Measurements from ENCODE around the gene COL5A1.

COL5A1 gene

DNA sequence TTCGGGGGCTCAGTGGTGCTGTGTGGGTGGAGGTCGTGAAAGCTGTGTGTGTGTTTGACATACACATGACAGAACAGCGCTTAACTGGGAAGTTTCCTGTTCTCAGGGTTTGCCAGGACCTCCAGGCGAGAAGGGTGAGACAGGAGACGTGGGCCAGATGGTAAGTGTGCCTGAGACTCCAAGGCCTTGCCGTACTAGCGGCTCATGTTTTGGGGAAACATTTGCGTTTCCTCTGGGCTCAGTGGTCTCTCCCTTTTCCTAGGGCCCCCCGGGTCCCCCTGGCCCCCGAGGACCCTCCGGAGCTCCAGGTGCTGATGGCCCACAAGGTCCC is 170.7 kb downstream of the COL5A1 start:
- H3K27ac ChIP-seq = no peak overlapping the region
- H3K4me2 ChIP-seq (ENCODE audit: low read length) = no peak overlapping the region
- no peaks in the 10 kb centered on the region for H3K4me1 ChIP-seq
- H3K36me3 ChIP-seq (ENCODE audit: control insufficient read depth, insufficient read depth, low read length) = no peaks in the 10 kb centered on the region
- no peak overlapping the region for H3K4me3 ChIP-seq (ENCODE audit: low read depth, low read length)
- H3K9ac ChIP-seq = no peak overlapping the region
- no peak overlapping the region for H2AFZ ChIP-seq
- TF ChIP-seq, protein P1, sequence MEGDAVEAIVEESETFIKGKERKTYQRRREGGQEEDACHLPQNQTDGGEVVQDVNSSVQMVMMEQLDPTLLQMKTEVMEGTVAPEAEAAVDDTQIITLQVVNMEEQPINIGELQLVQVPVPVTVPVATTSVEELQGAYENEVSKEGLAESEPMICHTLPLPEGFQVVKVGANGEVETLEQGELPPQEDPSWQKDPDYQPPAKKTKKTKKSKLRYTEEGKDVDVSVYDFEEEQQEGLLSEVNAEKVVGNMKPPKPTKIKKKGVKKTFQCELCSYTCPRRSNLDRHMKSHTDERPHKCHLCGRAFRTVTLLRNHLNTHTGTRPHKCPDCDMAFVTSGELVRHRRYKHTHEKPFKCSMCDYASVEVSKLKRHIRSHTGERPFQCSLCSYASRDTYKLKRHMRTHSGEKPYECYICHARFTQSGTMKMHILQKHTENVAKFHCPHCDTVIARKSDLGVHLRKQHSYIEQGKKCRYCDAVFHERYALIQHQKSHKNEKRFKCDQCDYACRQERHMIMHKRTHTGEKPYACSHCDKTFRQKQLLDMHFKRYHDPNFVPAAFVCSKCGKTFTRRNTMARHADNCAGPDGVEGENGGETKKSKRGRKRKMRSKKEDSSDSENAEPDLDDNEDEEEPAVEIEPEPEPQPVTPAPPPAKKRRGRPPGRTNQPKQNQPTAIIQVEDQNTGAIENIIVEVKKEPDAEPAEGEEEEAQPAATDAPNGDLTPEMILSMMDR (IDR thresholded peaks at IDR 0.05) = no peak
- no peaks in the 10 kb centered on the region for H3K79me2 ChIP-seq
- no peaks in the 10 kb centered on the region for H3K27me3 ChIP-seq (ENCODE audit: control insufficient read depth, insufficient read depth, low read length)
- H3K9me3 ChIP-seq (ENCODE audit: control insufficient read depth, low read length) = no peaks in the 10 kb centered on the region

DNA sequence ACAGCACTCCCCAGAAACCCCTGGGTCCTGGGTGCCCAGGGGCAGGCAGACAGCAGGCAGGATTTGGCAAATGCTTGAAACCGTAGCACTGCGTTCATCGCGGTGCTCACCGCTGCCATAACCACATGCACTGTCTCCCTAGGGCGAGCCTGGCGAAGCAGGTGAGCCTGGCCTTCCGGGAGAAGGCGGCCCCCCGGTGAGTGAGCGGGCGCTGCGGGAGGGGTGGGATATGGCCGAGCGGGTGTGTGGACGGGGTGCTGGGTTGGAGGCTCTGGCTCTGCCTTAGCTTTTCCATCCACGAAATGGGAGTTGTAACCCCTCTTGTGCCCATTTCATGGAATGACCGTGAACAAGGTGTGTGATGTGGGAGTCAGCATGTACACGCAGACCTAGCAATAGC is 172.2 kb downstream of the COL5A1 start:
- Histone ChIP-seq H3K4me1 (no peaks in the 10 kb centered on the region), H2AFZ (no peak overlapping the region), H3K36me3 (ENCODE audit: control insufficient read depth, insufficient read depth, low read length) (no peaks in the 10 kb centered on the region), H3K9me3 (ENCODE audit: control insufficient read depth, low read length) (no peaks in the 10 kb centered on the region), H3K4me2 (ENCODE audit: low read length) (no peak overlapping the region), H3K9ac (no peak overlapping the region), H3K79me2 (no peaks in the 10 kb centered on the region), H3K4me3 (ENCODE audit: low read depth, low read length) (no peak overlapping the region), H3K27ac (no peak overlapping the region), H3K27me3 (ENCODE audit: control insufficient read depth, insufficient read depth, low read length) (no peaks in the 10 kb centered on the region)
- TF ChIP-seq, protein P1 (IDR thresholded peaks at IDR 0.05) = no peak

DNA sequence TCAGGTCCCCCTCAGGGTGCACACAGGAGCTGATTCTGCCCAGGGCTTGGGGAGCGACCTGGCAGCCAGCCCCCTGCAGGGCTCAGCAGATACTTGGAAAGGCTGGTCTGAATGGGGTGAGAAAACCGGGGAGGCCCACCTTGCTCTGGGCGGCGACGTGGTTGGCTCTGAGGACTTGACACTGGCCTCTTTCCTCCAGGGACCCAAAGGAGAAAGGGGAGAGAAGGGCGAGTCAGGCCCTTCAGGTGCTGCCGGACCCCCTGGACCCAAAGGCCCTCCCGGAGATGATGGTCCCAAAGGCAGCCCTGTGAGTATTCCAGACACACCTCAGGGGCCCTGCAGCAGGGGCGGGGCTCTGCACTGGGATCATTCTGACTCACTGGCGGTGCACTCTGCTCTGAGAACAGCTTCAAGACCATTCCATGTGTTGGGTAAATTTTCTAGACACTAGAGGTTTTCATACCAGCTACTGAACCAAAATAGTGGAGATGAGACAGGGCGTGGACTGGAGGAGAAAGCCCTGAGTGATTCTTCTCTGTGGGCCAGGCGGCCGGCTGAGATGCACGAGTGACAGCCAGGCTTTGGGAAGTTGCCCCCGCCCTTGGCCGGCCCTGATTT is 173.1 kb downstream of the COL5A1 start:
- Histone ChIP-seq H3K36me3 (ENCODE audit: control insufficient read depth, insufficient read depth, low read length) (no peaks in the 10 kb centered on the region), H3K27ac (no peak overlapping the region), H2AFZ (no peak overlapping the region), H3K4me2 (ENCODE audit: low read length) (no peak overlapping the region), H3K9me3 (ENCODE audit: control insufficient read depth, low read length) (no peaks in the 10 kb centered on the region), H3K9ac (no peak overlapping the region), H3K4me3 (ENCODE audit: low read depth, low read length) (no peak overlapping the region), H3K4me1 (no peaks in the 10 kb centered on the region), H3K27me3 (ENCODE audit: control insufficient read depth, insufficient read depth, low read length) (no peaks in the 10 kb centered on the region), H3K79me2 (no peaks in the 10 kb centered on the region)
- TF ChIP-seq, protein P1 (IDR thresholded peaks at IDR 0.05) = no peak

DNA sequence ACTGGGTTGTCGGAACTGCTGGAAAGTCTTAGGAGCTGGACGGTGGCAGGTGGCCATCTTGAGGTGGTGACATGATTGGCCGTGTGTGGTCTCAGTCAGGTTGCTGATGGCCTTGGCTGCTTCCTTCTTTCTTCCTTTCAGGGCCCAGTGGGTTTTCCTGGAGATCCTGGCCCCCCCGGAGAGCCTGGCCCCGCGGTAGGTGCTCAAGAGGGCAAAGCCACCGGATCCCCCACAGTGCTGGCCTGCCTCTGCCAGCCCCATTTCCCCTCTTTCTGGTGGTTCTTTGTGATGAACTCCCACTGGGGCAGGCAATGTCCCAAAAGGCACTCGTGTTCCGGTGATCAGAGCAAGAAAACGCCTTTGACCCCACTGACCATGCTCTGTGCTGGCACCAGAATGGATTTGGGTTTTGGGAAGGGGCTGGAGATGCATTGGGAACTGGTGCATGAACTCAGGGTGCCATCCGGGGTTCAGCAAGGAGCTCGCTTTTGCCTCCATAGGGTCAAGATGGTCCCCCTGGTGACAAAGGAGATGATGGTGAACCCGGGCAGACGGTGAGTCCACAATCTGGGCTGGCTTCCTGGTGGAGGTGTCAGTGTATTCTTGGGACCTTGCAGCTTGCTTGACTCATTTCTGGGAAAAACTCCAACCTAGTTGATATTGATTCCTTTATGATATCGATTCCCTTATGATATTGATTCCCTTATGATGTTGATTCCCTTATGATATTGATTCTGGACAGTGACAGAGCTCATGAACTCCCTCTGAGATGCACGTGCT is 174.0 kb downstream of the COL5A1 start:
- no peak overlapping the region for H3K27ac ChIP-seq
- no peaks in the 10 kb centered on the region for H3K79me2 ChIP-seq
- no peaks in the 10 kb centered on the region for H3K4me1 ChIP-seq
- no peak overlapping the region for H3K4me2 ChIP-seq (ENCODE audit: low read length)
- H3K9me3 ChIP-seq (ENCODE audit: control insufficient read depth, low read length) = no peaks in the 10 kb centered on the region
- no peak overlapping the region for H3K4me3 ChIP-seq (ENCODE audit: low read depth, low read length)
- TF ChIP-seq, protein P1 (IDR thresholded peaks at IDR 0.05) = no peak
- no peaks in the 10 kb centered on the region for H3K27me3 ChIP-seq (ENCODE audit: control insufficient read depth, insufficient read depth, low read length)
- no peak overlapping the region for H3K9ac ChIP-seq
- no peak overlapping the region for H2AFZ ChIP-seq
- no peaks in the 10 kb centered on the region for H3K36me3 ChIP-seq (ENCODE audit: control insufficient read depth, insufficient read depth, low read length)

DNA sequence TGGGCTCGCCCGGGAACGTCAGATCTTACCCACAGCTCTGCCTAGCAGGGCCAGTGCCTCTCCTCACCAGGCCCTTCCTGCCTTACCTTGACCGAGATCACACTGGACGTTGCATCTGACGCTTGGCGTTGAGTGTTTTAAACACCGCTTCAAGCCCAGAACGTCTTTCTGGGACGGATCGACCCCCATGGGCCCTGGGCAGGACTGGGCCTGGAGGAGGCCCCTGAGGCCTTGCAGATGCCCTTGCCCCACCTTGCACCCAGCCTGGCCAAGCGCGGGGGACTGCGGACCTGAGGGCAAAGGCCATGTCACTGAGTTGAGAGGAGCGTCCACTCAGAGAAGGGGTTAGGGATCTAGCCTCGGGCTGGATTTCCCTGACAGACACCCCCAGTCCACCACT is 174.7 kb downstream of the COL5A1 start:
- no peak overlapping the region for H3K4me3 ChIP-seq (ENCODE audit: low read depth, low read length)
- no peak overlapping the region for H3K9ac ChIP-seq
- no peak overlapping the region for H2AFZ ChIP-seq
- no peak overlapping the region for H3K4me2 ChIP-seq (ENCODE audit: low read length)
- H3K79me2 ChIP-seq = no peaks in the 10 kb centered on the region
- no peaks in the 10 kb centered on the region for H3K27me3 ChIP-seq (ENCODE audit: control insufficient read depth, insufficient read depth, low read length)
- H3K27ac ChIP-seq = no peak overlapping the region
- no peaks in the 10 kb centered on the region for H3K9me3 ChIP-seq (ENCODE audit: control insufficient read depth, low read length)
- no peaks in the 10 kb centered on the region for H3K36me3 ChIP-seq (ENCODE audit: control insufficient read depth, insufficient read depth, low read length)
- H3K4me1 ChIP-seq = no peaks in the 10 kb centered on the region
- TF ChIP-seq, protein P1 (IDR thresholded peaks at IDR 0.05) = no peak
